Measurements from ENCODE around the gene RASA3.
"Not testable (repeated sequence)": the region's sequence is repeated elsewhere in the genome, so short reads cannot be mapped to it uniquely, and the experiment has no call there.

RASA3 gene

GRCh38 chr13:114124921-114125320 lies 7.5 kb downstream of the RASA3 start:
- peak; percentile 58 to 70 for DNase-seq

- DNase-seq: no peak
Measured at GRCh38 chr13:114124431-114124830, 8.0 kb downstream of the RASA3 start.

- no peak for DNase-seq
Measured at GRCh38 chr13:114123876-114124275, 8.5 kb downstream of the RASA3 start.

- DNase-seq: no peak
Measured at GRCh38 chr13:114123448-114123847, 9.0 kb downstream of the RASA3 start.

GRCh38 chr13:114122591-114123211 lies 9.7 kb downstream of the RASA3 start:
- DNase-seq: no peak

GRCh38 chr13:114122127-114122511 lies 10.3 kb downstream of the RASA3 start:
- DNase-seq: no peak

GRCh38 chr13:114121496-114122126 lies 10.8 kb downstream of the RASA3 start:
- no peak for DNase-seq

- no peak for DNase-seq
Measured at GRCh38 chr13:114121031-114121430, 11.4 kb downstream of the RASA3 start.

- no peak for DNase-seq
Measured at GRCh38 chr13:114120591-114121011, 11.8 kb downstream of the RASA3 start.

- no peak for DNase-seq
Measured at GRCh38 chr13:114119196-114119595, 13.2 kb downstream of the RASA3 start.

- DNase-seq: no peak
Measured at GRCh38 chr13:114118511-114119123, 13.8 kb downstream of the RASA3 start.

- DNase-seq: no peak
Measured at GRCh38 chr13:114118086-114118485, 14.3 kb downstream of the RASA3 start.

- DNase-seq: not testable (repeated sequence)
Measured at GRCh38 chr13:114117341-114117874, 15.0 kb downstream of the RASA3 start.

- no peak for DNase-seq
Measured at GRCh38 chr13:114116734-114117133, 15.7 kb downstream of the RASA3 start.

GRCh38 chr13:114115796-114116195 lies 16.6 kb downstream of the RASA3 start:
- no peak for DNase-seq

- DNase-seq: peak in 1 of 2 donors; percentile 60
Measured at GRCh38 chr13:114115191-114115671, 17.2 kb downstream of the RASA3 start.

- not testable (repeated sequence) for DNase-seq
Measured at GRCh38 chr13:114114666-114115065, 17.8 kb downstream of the RASA3 start.

GRCh38 chr13:114114006-114114640 lies 18.3 kb downstream of the RASA3 start:
- no peak for DNase-seq

- not testable (repeated sequence) for DNase-seq
Measured at GRCh38 chr13:114113395-114113794, 19.0 kb downstream of the RASA3 start.

GRCh38 chr13:114112826-114113322 lies 19.5 kb downstream of the RASA3 start:
- DNase-seq: no peak

- no peak for DNase-seq
Measured at GRCh38 chr13:114112231-114112825, 20.1 kb downstream of the RASA3 start.

GRCh38 chr13:114111577-114111976 lies 20.8 kb downstream of the RASA3 start:
- peak in 1 of 2 donors; percentile 36 for DNase-seq

- not testable (repeated sequence) for DNase-seq
Measured at GRCh38 chr13:114110830-114111189, 21.6 kb downstream of the RASA3 start.

Data from CD4-positive, alpha-beta T cell treated with Interferon alpha-2 for 1 hour (primary cell).